Mesodermal cell (in vitro differentiated cells): ENCODE measurements around the gene CMIP.
"Not testable (repeated sequence)": the region's sequence is repeated elsewhere in the genome, so short reads cannot be mapped to it uniquely, and the experiment has no call there.

Experiments
- H3K27ac ChIP-seq: 2 replicates; pipeline ENCODE4 v1.7.0; 2013; ENCODE audit warnings: mild to moderate bottlenecking, low read depth, low read length, moderate library complexity; ENCODE audit not compliant: severe bottlenecking
- H3K36me3 ChIP-seq: 2 replicates; pipeline ENCODE4 v1.7.1; 2013; ENCODE audit warnings: mild to moderate bottlenecking, low read length, moderate library complexity; ENCODE audit not compliant: control insufficient read depth, insufficient read depth
- H3K4me1 ChIP-seq: one replicate; pipeline ENCODE4 v1.7.1; 2013; ENCODE audit warnings: mild to moderate bottlenecking, low read length; ENCODE audit not compliant: insufficient read depth, control insufficient read depth, poor library complexity, severe bottlenecking
- H3K4me3 ChIP-seq: 2 replicates; pipeline ENCODE4 v1.7.0; 2013; ENCODE audit warnings: low read length, control low read depth, mild to moderate bottlenecking; ENCODE audit not compliant: insufficient read depth, poor library complexity, severe bottlenecking; ENCODE audit errors: extremely low read depth
- H3K9me3 ChIP-seq: 2 replicates; pipeline ENCODE4 v1.7.1; 2013; ENCODE audit warnings: mild to moderate bottlenecking, low read length, moderate library complexity; ENCODE audit not compliant: control insufficient read depth
- WGBS, 2 experiments: methylation state at CpG; one replicate each; pipeline ENCODE4 v1.1.5; 2013; ENCODE audit warnings: missing lambda C conversion rate in 2 of 2; ENCODE audit not compliant: insufficient coverage in 2 of 2; 5-methylcytosine and 5-hydroxymethylcytosine counted together

Gene CMIP

GRCh38 chr16:81421536-81421935 lies 23.1 kb upstream of the CMIP start:
- Histone ChIP-seq H3K9me3 (no peaks in the 10 kb centered on the region), H3K4me3 (no peak overlapping the region), H3K27ac (no peak overlapping the region), H3K4me1 (peaks cover 6% of the 10 kb centered on the region), H3K36me3 (no peaks in the 10 kb centered on the region)
- WGBS, 2 experiments = 91 to 93% methylated on average over 5 to 6 of the region's 11 CpGs

- not testable (repeated sequence) for H3K9me3 ChIP-seq, H3K4me1 ChIP-seq, H3K27ac ChIP-seq, H3K4me3 ChIP-seq, H3K36me3 ChIP-seq
- WGBS, 2 experiments = 94 to 100% methylated on average over 3 of the region's 7 CpGs
These were observed 22.5 kb upstream of the CMIP start for GRCh38 chr16:81422153-81422552.

GRCh38 chr16:81424771-81425170 lies 19.8 kb upstream of the CMIP start:
- WGBS, 2 experiments = 70% methylated on average over 1 of the region's 1 CpG; no CpG with 5 or more reads in 1 of the 2 experiments
- no peaks in the 10 kb centered on the region for H3K9me3 ChIP-seq
- H3K4me3 ChIP-seq = no peak overlapping the region
- H3K27ac ChIP-seq = no peak overlapping the region
- H3K36me3 ChIP-seq = no peaks in the 10 kb centered on the region
- no peaks in the 10 kb centered on the region for H3K4me1 ChIP-seq

- Histone ChIP-seq H3K4me3 (no peak overlapping the region), H3K4me1 (peaks cover 6% of the 10 kb centered on the region), H3K9me3 (no peaks in the 10 kb centered on the region), H3K36me3 (no peaks in the 10 kb centered on the region), H3K27ac (no peak overlapping the region)
- WGBS, 2 experiments = 82 to 83% methylated on average over 2 to 4 of the region's 6 CpGs
These were observed 17.4 kb upstream of the CMIP start for GRCh38 chr16:81427219-81427618.

- no peaks in the 10 kb centered on the region for H3K9me3 ChIP-seq
- WGBS, 2 experiments = 20 to 86% methylated on average over 1 of the region's 3 CpGs
- H3K27ac ChIP-seq = no peak overlapping the region
- peaks cover 6% of the 10 kb centered on the region for H3K4me1 ChIP-seq
- no peaks in the 10 kb centered on the region for H3K36me3 ChIP-seq
- no peak overlapping the region for H3K4me3 ChIP-seq
These were observed 15.5 kb upstream of the CMIP start for GRCh38 chr16:81429045-81429521.

GRCh38 chr16:81431554-81432353 lies 12.9 kb upstream of the CMIP start:
- 90 to 95% methylated on average over 18 to 22 of the region's 23 CpGs for WGBS, 2 experiments
- Histone ChIP-seq H3K9me3 (no peaks in the 10 kb centered on the region), H3K27ac (no peak overlapping the region), H3K36me3 (no peaks in the 10 kb centered on the region), H3K4me3 (no peak overlapping the region), H3K4me1 (peaks cover 6% of the 10 kb centered on the region)

- WGBS, 2 experiments = 72 to 76% methylated on average over 12 to 13 of the region's 14 CpGs
- Histone ChIP-seq H3K27ac (no peak overlapping the region), H3K36me3 (no peaks in the 10 kb centered on the region), H3K4me3 (no peak overlapping the region), H3K9me3 (no peaks in the 10 kb centered on the region), H3K4me1 (peaks cover 6% of the 10 kb centered on the region)
These were observed 11.6 kb upstream of the CMIP start for GRCh38 chr16:81432937-81433557.

- Histone ChIP-seq H3K27ac (no peak overlapping the region), H3K9me3 (no peaks in the 10 kb centered on the region), H3K4me1 (peaks cover 6% of the 10 kb centered on the region), H3K36me3 (no peaks in the 10 kb centered on the region), H3K4me3 (no peak overlapping the region)
- WGBS, 2 experiments = 93 to 94% methylated on average over 2 to 3 of the region's 3 CpGs
These were observed 9.5 kb upstream of the CMIP start for GRCh38 chr16:81435103-81435502.

GRCh38 chr16:81435567-81435966 lies 9.0 kb upstream of the CMIP start:
- no peak overlapping the region for H3K27ac ChIP-seq
- WGBS, 2 experiments = no CpG with 5 or more reads among the region's 2 CpGs
- H3K9me3 ChIP-seq = no peaks in the 10 kb centered on the region
- no peaks in the 10 kb centered on the region for H3K36me3 ChIP-seq
- H3K4me3 ChIP-seq = no peak overlapping the region
- peaks cover 6% of the 10 kb centered on the region for H3K4me1 ChIP-seq

GRCh38 chr16:81436386-81436785 lies 8.2 kb upstream of the CMIP start:
- WGBS, 2 experiments = 96 to 100% methylated on average over 1 to 2 of the region's 6 CpGs

GRCh38 chr16:81437865-81438264 lies 6.7 kb upstream of the CMIP start:
- H3K9me3 ChIP-seq = no peaks in the 10 kb centered on the region

More at GRCh38 chr16:81436386-81436785, 8.2 kb upstream of the CMIP start:
- Histone ChIP-seq H3K4me3 (no peak overlapping the region), H3K9me3 (no peaks in the 10 kb centered on the region), H3K36me3 (no peaks in the 10 kb centered on the region), H3K27ac (no peak overlapping the region), H3K4me1 (peaks cover 6% of the 10 kb centered on the region)

More at GRCh38 chr16:81437865-81438264, 6.7 kb upstream of the CMIP start:
- Histone ChIP-seq H3K27ac (no peak overlapping the region), H3K4me1 (no peaks in the 10 kb centered on the region), H3K36me3 (no peaks in the 10 kb centered on the region), H3K4me3 (no peak overlapping the region)
- 73 to 86% methylated on average over 5 to 6 of the region's 10 CpGs for WGBS, 2 experiments
